Measurements from ENCODE around the gene CUBN. TPM values are rescaled to one million over a fixed set of nuclear protein-coding genes. Genes with fewer than 3 reads are reported as not detected.

The CUBN gene
- total RNA-seq, 2 donors from 2014 or later, result 0.75 to 1.3 TPM

DNA sequence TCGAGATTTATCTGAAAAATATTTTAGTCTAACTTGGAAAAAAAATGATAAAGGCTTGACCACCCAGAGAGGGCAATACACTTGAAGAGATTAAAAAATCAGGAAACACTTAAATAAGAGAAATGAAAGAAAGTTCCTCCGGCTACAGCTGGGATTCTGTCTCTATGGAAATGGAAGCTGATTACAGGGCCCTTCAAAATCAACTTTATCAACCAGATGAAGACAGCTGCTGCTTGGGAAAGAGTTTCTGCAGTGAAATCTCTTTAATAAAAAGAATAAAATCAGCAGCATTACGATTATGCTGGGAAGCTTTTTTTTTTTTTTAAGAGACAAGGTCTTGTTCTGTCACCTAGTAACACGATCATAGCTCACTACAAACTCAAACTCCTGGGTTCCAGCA is 316.9 kb downstream of the CUBN start:
- 93 to 100% methylated on average over 3 to 4 of the region's 4 CpGs for WGBS, 2 experiments (ENCODE audit: insufficient coverage in 1 of 2, insufficient read length in 1 of 2)
- no peak overlapping the region for H3K4me3 Mint-ChIP-seq
- H3K4me1 Mint-ChIP-seq, result peaks cover 8% of the 10 kb centered on the region

GRCh38 chr10:16811765-16812164 is 317.8 kb downstream of the CUBN start:
- no peak overlapping the region for H3K9ac ChIP-seq (ENCODE audit: extremely low read depth, low read length, poor library complexity, severe bottlenecking)
- Mint-ChIP-seq H3K4me1 (peaks cover 8% of the 10 kb centered on the region), H3K4me3 (no peak overlapping the region), H3K36me3 (ENCODE audit: low read depth) (peaks cover 4% of the 10 kb centered on the region), H3K27ac (no peak overlapping the region), H3K27me3 (ENCODE audit: insufficient read depth) (no peaks in the 10 kb centered on the region), H3K9me3 (no peaks in the 10 kb centered on the region)
- WGBS, 2 experiments (ENCODE audit: insufficient coverage in 1 of 2, insufficient read length in 1 of 2), result 82 to 98% methylated on average over 5 to 6 of the region's 6 CpGs
- H3K4me3 ChIP-seq (ENCODE audit: low read length), result no peak overlapping the region
- no peaks in the 10 kb centered on the region for H3K9me3 ChIP-seq (ENCODE audit: control insufficient read depth, low read length)
- TF ChIP-seq, protein P1, sequence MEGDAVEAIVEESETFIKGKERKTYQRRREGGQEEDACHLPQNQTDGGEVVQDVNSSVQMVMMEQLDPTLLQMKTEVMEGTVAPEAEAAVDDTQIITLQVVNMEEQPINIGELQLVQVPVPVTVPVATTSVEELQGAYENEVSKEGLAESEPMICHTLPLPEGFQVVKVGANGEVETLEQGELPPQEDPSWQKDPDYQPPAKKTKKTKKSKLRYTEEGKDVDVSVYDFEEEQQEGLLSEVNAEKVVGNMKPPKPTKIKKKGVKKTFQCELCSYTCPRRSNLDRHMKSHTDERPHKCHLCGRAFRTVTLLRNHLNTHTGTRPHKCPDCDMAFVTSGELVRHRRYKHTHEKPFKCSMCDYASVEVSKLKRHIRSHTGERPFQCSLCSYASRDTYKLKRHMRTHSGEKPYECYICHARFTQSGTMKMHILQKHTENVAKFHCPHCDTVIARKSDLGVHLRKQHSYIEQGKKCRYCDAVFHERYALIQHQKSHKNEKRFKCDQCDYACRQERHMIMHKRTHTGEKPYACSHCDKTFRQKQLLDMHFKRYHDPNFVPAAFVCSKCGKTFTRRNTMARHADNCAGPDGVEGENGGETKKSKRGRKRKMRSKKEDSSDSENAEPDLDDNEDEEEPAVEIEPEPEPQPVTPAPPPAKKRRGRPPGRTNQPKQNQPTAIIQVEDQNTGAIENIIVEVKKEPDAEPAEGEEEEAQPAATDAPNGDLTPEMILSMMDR (conservative IDR thresholded peaks at IDR 0.05), result no peak
- peaks cover 3% of the 10 kb centered on the region for H3K4me1 ChIP-seq (ENCODE audit: control insufficient read depth, insufficient read depth, low read length)
- DNase-seq, result no peak
- peaks cover 11% of the 10 kb centered on the region for H3K36me3 ChIP-seq (ENCODE audit: control insufficient read depth, insufficient read depth, low read length)
- H3K27ac ChIP-seq (ENCODE audit: low read depth, low read length), result no peak overlapping the region
- no peaks in the 10 kb centered on the region for H3K27me3 ChIP-seq (ENCODE audit: control insufficient read depth, insufficient read depth, low read length, poor library complexity, severe bottlenecking)

More for the DNA sequence above, 316.9 kb downstream of the CUBN start:
- TF ChIP-seq, protein P1 (conservative IDR thresholded peaks at IDR 0.05), result no peak
- Histone ChIP-seq H3K4me1 (ENCODE audit: control insufficient read depth, insufficient read depth, low read length) (peaks cover 3% of the 10 kb centered on the region), H3K27me3 (ENCODE audit: control insufficient read depth, insufficient read depth, low read length, poor library complexity, severe bottlenecking) (no peaks in the 10 kb centered on the region), H3K9ac (ENCODE audit: extremely low read depth, low read length, poor library complexity, severe bottlenecking) (no peak overlapping the region), H3K9me3 (ENCODE audit: control insufficient read depth, low read length) (no peaks in the 10 kb centered on the region), H3K4me3 (ENCODE audit: low read length) (no peak overlapping the region), H3K27ac (ENCODE audit: low read depth, low read length) (no peak overlapping the region), H3K36me3 (ENCODE audit: control insufficient read depth, insufficient read depth, low read length) (peaks cover 11% of the 10 kb centered on the region)
- DNase-seq, result no peak
- H3K9me3 Mint-ChIP-seq, result no peaks in the 10 kb centered on the region
- H3K27ac Mint-ChIP-seq, result no peak overlapping the region
- peaks cover 4% of the 10 kb centered on the region for H3K36me3 Mint-ChIP-seq (ENCODE audit: low read depth)
- H3K27me3 Mint-ChIP-seq (ENCODE audit: insufficient read depth), result no peaks in the 10 kb centered on the region

DNA sequence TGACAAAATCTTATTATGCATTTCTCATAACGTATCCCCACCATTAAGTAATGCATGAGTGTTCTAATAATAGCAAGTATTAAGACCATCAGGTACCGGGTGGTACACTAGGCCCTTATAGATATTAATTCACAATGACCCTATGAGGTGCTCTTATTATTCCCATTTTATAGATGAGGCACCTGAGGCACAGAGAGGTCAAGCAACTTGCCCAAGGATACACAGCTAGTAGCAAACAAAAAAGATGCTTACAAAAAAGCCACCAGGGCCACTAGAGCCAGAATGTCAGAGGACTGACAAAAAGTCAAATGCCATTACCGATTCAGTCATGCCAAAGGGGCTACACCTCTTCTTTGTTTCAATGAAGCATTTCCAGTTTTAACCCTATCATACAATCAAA is 318.3 kb downstream of the CUBN start:
- peaks cover 11% of the 10 kb centered on the region for H3K36me3 ChIP-seq (ENCODE audit: control insufficient read depth, insufficient read depth, low read length)
- Mint-ChIP-seq H3K27ac (no peak overlapping the region), H3K27me3 (ENCODE audit: insufficient read depth) (no peaks in the 10 kb centered on the region), H3K36me3 (ENCODE audit: low read depth) (peaks cover 4% of the 10 kb centered on the region), H3K4me1 (peaks cover 7% of the 10 kb centered on the region), H3K4me3 (no peak overlapping the region), H3K9me3 (no peaks in the 10 kb centered on the region)
- H3K9me3 ChIP-seq (ENCODE audit: control insufficient read depth, low read length), result no peaks in the 10 kb centered on the region
- no peaks in the 10 kb centered on the region for H3K27me3 ChIP-seq (ENCODE audit: control insufficient read depth, insufficient read depth, low read length, poor library complexity, severe bottlenecking)
- no peak overlapping the region for H3K9ac ChIP-seq (ENCODE audit: extremely low read depth, low read length, poor library complexity, severe bottlenecking)
- TF ChIP-seq, protein P1 (conservative IDR thresholded peaks at IDR 0.05), result no peak
- no peak overlapping the region for H3K4me3 ChIP-seq (ENCODE audit: low read length)
- DNase-seq, result no peak
- 18 to 83% methylated on average over 1 to 3 of the region's 3 CpGs for WGBS, 2 experiments (ENCODE audit: insufficient coverage in 1 of 2, insufficient read length in 1 of 2)
- H3K4me1 ChIP-seq (ENCODE audit: control insufficient read depth, insufficient read depth, low read length), result peaks cover 2% of the 10 kb centered on the region
- H3K27ac ChIP-seq (ENCODE audit: low read depth, low read length), result no peak overlapping the region

All from endodermal cell (in vitro differentiated cells).